K562 (cell line): ENCODE data around the gene KCNK7. TPM values are rescaled to one million over a fixed set of nuclear protein-coding genes. Genes with fewer than 3 reads are reported as not detected.

Experiments used
- ATF1 ChIP-seq, 2 experiments: fragments of 450-650 bp in 1 of 2; IDR thresholded peaks; 2 replicates each; pipeline ENCODE4 v1.6.1; 2016; ENCODE audit warnings: missing compliant biosample characterization in 1 of 2, missing genetic modification characterization in 1 of 2
- CBFA2T3 ChIP-seq: fragments of 450-650 bp; IDR thresholded peaks from 2 replicates; pipeline ENCODE4 v1.6.1; 2017
- CHAMP1 ChIP-seq: fragments of 450-650 bp; IDR thresholded peaks from 2 replicates; pipeline ENCODE4 v1.6.1; 2016; ENCODE audit warnings: mild to moderate bottlenecking
- CLOCK ChIP-seq: fragments of 250-450 bp; sonication (Bioruptor Pico); IDR thresholded peaks from 2 replicates; pipeline ENCODE4 v1.4.0; 2020; ENCODE audit warnings: mild to moderate bottlenecking, moderate library complexity, borderline replicate concordance
- KAT2B ChIP-seq: IDR thresholded peaks from one replicate; pipeline ENCODE4 v1.6.1; 2012; ENCODE audit warnings: low read depth, mild to moderate bottlenecking, control low read depth, inconsistent platforms, low read length, moderate library complexity
- PHB ChIP-seq: fragments of 250-450 bp; sonication (Bioruptor Pico); IDR thresholded peaks from 2 replicates; pipeline ENCODE4 v1.5.0; 2021
- SMAD1 ChIP-seq: fragments of 150-350 bp; IDR thresholded peaks from 2 replicates; pipeline ENCODE4 v1.6.1; 2014; ENCODE audit warnings: low read length, low read depth; ENCODE audit not compliant: partially characterized antibody
- UBTF ChIP-seq, 2 experiments: IDR thresholded peaks; 2 replicates each; pipeline ENCODE4 v1.6.1; 2012; ENCODE audit warnings: improper control_type of control experiment in 2 of 2, low read depth in 2 of 2, low read length in 2 of 2, borderline replicate concordance in 1 of 2
- USF2 ChIP-seq: sonication (generic); formaldehyde crosslinking; IDR thresholded peaks from 2 replicates; pipeline ENCODE4 v1.5.0; 2020; ENCODE audit warnings: missing genetic modification reagents
- ZKSCAN8 ChIP-seq: fragments of 200-800 bp; sonication (Bioruptor generic); IDR thresholded peaks from 2 replicates; pipeline ENCODE4 v1.6.1; 2016; ENCODE audit warnings: missing genetic modification characterization, missing compliant biosample characterization
- ZNF398 ChIP-seq: fragments of 250-450 bp; sonication (Bioruptor Pico); IDR thresholded peaks from 2 replicates; pipeline ENCODE4 v1.8.0; 2021; ENCODE audit warnings: moderate library complexity, mild to moderate bottlenecking, inconsistent platforms
- ZNF740 ChIP-seq, 3 experiments: fragments of 200-800 bp in 1 of 3; sonication (Bioruptor generic) in 1 of 3; sonication (generic) in 1 of 3; formaldehyde crosslinking in 1 of 3; IDR thresholded peaks; 2 replicates each; pipeline versions ENCODE4 v1.6.1 to v1.8.0; 2016 to 2022; ENCODE audit warnings: mild to moderate bottlenecking in 2 of 3, missing compliant biosample characterization in 2 of 3, missing genetic modification characterization in 2 of 3, missing genetic modification reagents in 1 of 3
- polyA plus RNA-seq, 8 experiments: library from polyadenylated mRNA; depleted of rRNA in 4 of 8; stranded (reverse) in 5 of 8; unstranded in 3 of 8; fragments of >200 nt; fragmentation: Nextera tagmentation in 2 of 8; fragmentation: Illumina TruSeq in 1 of 8; extraction: Ambion mirVana in 2 of 8; extraction: Trizol in 1 of 8; gene quantifications; 2 replicates each; pipeline versions ENCODE4 v1.2.1 to v1.2.3, GENCODE V29; 2011 to 2014; ENCODE audit warnings: inconsistent platforms in 1 of 8, missing spikeins in 1 of 8
- total RNA-seq, 7 experiments: library from RNA; depleted of rRNA in 6 of 7; stranded (reverse); fragments of >200 nt in 6 of 7; fragmentation: Illumina TruSeq in 2 of 7; extraction: Trizol in 2 of 7; gene quantifications; 2 replicates each; pipeline versions ENCODE4 v1.2.1 to v1.2.3, GENCODE V29; 2011 to 2021; ENCODE audit warnings: low replicate concordance in 1 of 7

KCNK7 gene
- total and polyA plus RNA-seq, 9 of the 15 experiments (the other 6 are each of a cell fraction or from before 2014, with no cell fraction given): 0.07 to 0.40 TPM; not detected in 7

GRCh38 chr11:65574811-65575567 is 20.6 kb downstream of the KCNK7 start (continued):
- TF ChIP-seq CHAMP1 (no peak), CBFA2T3 (peak; percentile 97), SMAD1 (no peak), USF2 (CRISPR knock-in tag) (no peak), ZNF398 (CRISPR knock-in tag) (no peak), ATF1 (CRISPR knock-in tag; IDR thresholded peaks at IDR 0.05) (no peak), ATF1 (tag; IDR thresholded peaks at IDR 0.05) (peak; percentile 79), ZNF740 (CRISPR knock-in tag; IDR thresholded peaks at IDR 0.05) (no peak), ZNF740 (tag; IDR thresholded peaks at IDR 0.05) (no peak), ZKSCAN8 (0 out of 2 replicates have a peak, but pooled peaks have one; percentile 79), KAT2B (no peak), UBTF (IDR thresholded peaks at IDR 0.05; ENCODE audit: borderline replicate concordance in 1 of 2, low read depth in 2 of 2, low read length in 2 of 2) (no peak), PHB (CRISPR knock-in tag) (no peak), CLOCK (CRISPR knock-in tag) (no peak)
